Karpas-422 (cell line): Measurements from ENCODE around the gene RAB6B. TPM values are rescaled to one million over a fixed set of nuclear protein-coding genes. Genes with fewer than 3 reads are reported as not detected.

Experiments used
- DNase-seq: peaks from one replicate; pipeline ENCODE4 v3.0.0-alpha.2; 2015
- H2AFZ ChIP-seq: fragments of 200-600 bp; sonication (generic); 2 replicates; pipeline ENCODE4 v1.6.1; 2014; ENCODE audit warnings: antibody characterized with exemption, low read length, mixed read lengths
- H3K27ac ChIP-seq: fragments of 200-600 bp; sonication (generic); 2 replicates; pipeline ENCODE4 v1.5.1; 2014; ENCODE audit warnings: mild to moderate bottlenecking, low read length, moderate library complexity
- H3K27me3 ChIP-seq: fragments of 200-600 bp; sonication (generic); 2 replicates; pipeline ENCODE4 v1.6.1; 2014; ENCODE audit warnings: low read length, mixed read lengths
- H3K36me3 ChIP-seq: fragments of 200-600 bp; sonication (generic); 2 replicates; pipeline ENCODE4 v1.6.1; 2014; ENCODE audit warnings: low read length, mixed read lengths; ENCODE audit not compliant: insufficient read depth
- H3K4me1 ChIP-seq: fragments of 200-600 bp; sonication (generic); 2 replicates; pipeline ENCODE4 v1.6.1; 2014; ENCODE audit warnings: mild to moderate bottlenecking, low read length, mixed read lengths
- H3K4me2 ChIP-seq: fragments of 200-600 bp; sonication (generic); 2 replicates; pipeline ENCODE4 v1.6.1; 2014; ENCODE audit warnings: low read length, low read depth, mild to moderate bottlenecking; ENCODE audit not compliant: poor library complexity, severe bottlenecking
- H3K4me3 ChIP-seq: fragments of 200-600 bp; sonication (generic); 2 replicates; pipeline ENCODE4 v1.5.1; 2014; ENCODE audit warnings: mild to moderate bottlenecking, antibody characterized with exemption, low read length, mixed read lengths
- H3K79me2 ChIP-seq: fragments of 200-600 bp; sonication (generic); 2 replicates; pipeline ENCODE4 v1.6.1; 2014; ENCODE audit warnings: mild to moderate bottlenecking, low read length, mixed read lengths
- H3K9ac ChIP-seq: fragments of 200-600 bp; sonication (generic); 2 replicates; pipeline ENCODE4 v1.6.0; 2014; ENCODE audit warnings: low read length
- H3K9me2 ChIP-seq: fragments of 200-600 bp; sonication (generic), shearing (Covaris generic); replicated peaks from 2 replicates; pipeline ENCODE4 v1.6.0; 2014; ENCODE audit warnings: mild to moderate bottlenecking, low read length, moderate library complexity; ENCODE audit not compliant: insufficient read depth
- H3K9me3 ChIP-seq: fragments of 300-700, 200-600 bp; sonication (generic); 2 replicates; pipeline ENCODE4 v1.6.1; 2014; ENCODE audit warnings: low read length, mixed read lengths
- H4K20me1 ChIP-seq: fragments of 200-600 bp; sonication (generic); 2 replicates; pipeline ENCODE4 v1.6.1; 2014; ENCODE audit warnings: mild to moderate bottlenecking, antibody characterized with exemption, low read length, low read depth; ENCODE audit not compliant: insufficient read depth
- total RNA-seq: library from RNA; depleted of rRNA; stranded (reverse); fragments of >200 nt; shearing (Covaris generic); gene quantifications from 2 replicates; pipeline ENCODE4 v1.2.3, GENCODE V29; 2014; ENCODE audit warnings: low replicate concordance

The RAB6B gene
- total RNA-seq, 1 experiment from 2014 or later, result not detected

- no peaks in the 10 kb centered on the region for H3K79me2 ChIP-seq
- no peak overlapping the region for H2AFZ ChIP-seq
- no peaks in the 10 kb centered on the region for H3K27me3 ChIP-seq
- no peak overlapping the region for H3K27ac ChIP-seq
- no peak overlapping the region for H3K4me3 ChIP-seq
- H3K9me2 ChIP-seq, result no peaks in the 10 kb centered on the region
- DNase-seq, result no peak
- H3K9ac ChIP-seq, result no peak overlapping the region
- no peaks in the 10 kb centered on the region for H3K9me3 ChIP-seq
- no peaks in the 10 kb centered on the region for H3K36me3 ChIP-seq
- H3K4me2 ChIP-seq, result no peak overlapping the region
- H4K20me1 ChIP-seq, result no peaks in the 10 kb centered on the region
- no peaks in the 10 kb centered on the region for H3K4me1 ChIP-seq
These were observed 8.4 kb downstream of the RAB6B start for GRCh38 chr3:133887074-133887802.

- H3K27ac ChIP-seq, result no peak overlapping the region
- H3K9me2 ChIP-seq, result no peaks in the 10 kb centered on the region
- H3K4me1 ChIP-seq, result no peaks in the 10 kb centered on the region
- H3K36me3 ChIP-seq, result no peaks in the 10 kb centered on the region
- no peak overlapping the region for H3K4me2 ChIP-seq
- no peak overlapping the region for H3K9ac ChIP-seq
- no peaks in the 10 kb centered on the region for H3K9me3 ChIP-seq
- DNase-seq, result no peak
- no peak overlapping the region for H2AFZ ChIP-seq
- H4K20me1 ChIP-seq, result no peaks in the 10 kb centered on the region
- H3K27me3 ChIP-seq, result no peaks in the 10 kb centered on the region
- no peaks in the 10 kb centered on the region for H3K79me2 ChIP-seq
- no peak overlapping the region for H3K4me3 ChIP-seq
These were observed 9.5 kb downstream of the RAB6B start for GRCh38 chr3:133886031-133886722.

- no peak for DNase-seq
- no peak overlapping the region for H3K4me2 ChIP-seq
- H3K9ac ChIP-seq, result no peak overlapping the region
- no peaks in the 10 kb centered on the region for H3K4me1 ChIP-seq
- no peak overlapping the region for H3K27ac ChIP-seq
- H3K79me2 ChIP-seq, result no peaks in the 10 kb centered on the region
- H3K27me3 ChIP-seq, result no peaks in the 10 kb centered on the region
- H4K20me1 ChIP-seq, result no peaks in the 10 kb centered on the region
- H3K4me3 ChIP-seq, result no peak overlapping the region
- H3K9me3 ChIP-seq, result no peaks in the 10 kb centered on the region
- H3K9me2 ChIP-seq, result no peaks in the 10 kb centered on the region
- H2AFZ ChIP-seq, result no peak overlapping the region
- no peaks in the 10 kb centered on the region for H3K36me3 ChIP-seq
These were observed 10.6 kb downstream of the RAB6B start for GRCh38 chr3:133884887-133885711.

- H2AFZ ChIP-seq, result no peak overlapping the region
- H3K79me2 ChIP-seq, result no peaks in the 10 kb centered on the region
- no peaks in the 10 kb centered on the region for H3K27me3 ChIP-seq
- no peaks in the 10 kb centered on the region for H4K20me1 ChIP-seq
- H3K36me3 ChIP-seq, result no peaks in the 10 kb centered on the region
- no peak overlapping the region for H3K4me2 ChIP-seq
- no peak overlapping the region for H3K4me3 ChIP-seq
- no peaks in the 10 kb centered on the region for H3K9me2 ChIP-seq
- no peak overlapping the region for H3K27ac ChIP-seq
- no peaks in the 10 kb centered on the region for H3K4me1 ChIP-seq
- no peak for DNase-seq
- H3K9me3 ChIP-seq, result no peaks in the 10 kb centered on the region
- H3K9ac ChIP-seq, result no peak overlapping the region
These were observed 11.4 kb downstream of the RAB6B start for GRCh38 chr3:133884054-133884886.

- no peak for DNase-seq
- H3K4me3 ChIP-seq, result no peak overlapping the region
- H3K9me3 ChIP-seq, result no peaks in the 10 kb centered on the region
- no peak overlapping the region for H2AFZ ChIP-seq
- H3K9me2 ChIP-seq, result no peaks in the 10 kb centered on the region
- H4K20me1 ChIP-seq, result no peaks in the 10 kb centered on the region
- H3K27me3 ChIP-seq, result no peaks in the 10 kb centered on the region
- H3K79me2 ChIP-seq, result no peaks in the 10 kb centered on the region
- no peaks in the 10 kb centered on the region for H3K36me3 ChIP-seq
- no peak overlapping the region for H3K27ac ChIP-seq
- no peak overlapping the region for H3K9ac ChIP-seq
- no peak overlapping the region for H3K4me2 ChIP-seq
- no peaks in the 10 kb centered on the region for H3K4me1 ChIP-seq
These were observed 12.0 kb downstream of the RAB6B start for GRCh38 chr3:133883641-133884040.

- H3K9me2 ChIP-seq, result no peaks in the 10 kb centered on the region
- H3K27me3 ChIP-seq, result no peaks in the 10 kb centered on the region
- H3K4me3 ChIP-seq, result no peak overlapping the region
- H3K9me3 ChIP-seq, result no peaks in the 10 kb centered on the region
- H3K79me2 ChIP-seq, result no peaks in the 10 kb centered on the region
- no peaks in the 10 kb centered on the region for H3K4me1 ChIP-seq
- no peak overlapping the region for H3K27ac ChIP-seq
- H3K36me3 ChIP-seq, result no peaks in the 10 kb centered on the region
- no peak overlapping the region for H2AFZ ChIP-seq
- no peaks in the 10 kb centered on the region for H4K20me1 ChIP-seq
- DNase-seq, result no peak
- H3K4me2 ChIP-seq, result no peak overlapping the region
- no peak overlapping the region for H3K9ac ChIP-seq
These were observed 12.6 kb downstream of the RAB6B start for GRCh38 chr3:133882986-133883586.

GRCh38 chr3:133881939-133882825 is 13.5 kb downstream of the RAB6B start:
- H3K4me2 ChIP-seq, result no peak overlapping the region
- no peaks in the 10 kb centered on the region for H4K20me1 ChIP-seq
- no peaks in the 10 kb centered on the region for H3K9me2 ChIP-seq
- H3K27ac ChIP-seq, result no peak overlapping the region
- H3K27me3 ChIP-seq, result no peaks in the 10 kb centered on the region
- H3K4me1 ChIP-seq, result no peaks in the 10 kb centered on the region
- H3K36me3 ChIP-seq, result no peaks in the 10 kb centered on the region
- H3K9ac ChIP-seq, result no peak overlapping the region
- H3K4me3 ChIP-seq, result no peak overlapping the region
- DNase-seq, result no peak
- H3K79me2 ChIP-seq, result no peaks in the 10 kb centered on the region
- no peaks in the 10 kb centered on the region for H3K9me3 ChIP-seq
- no peak overlapping the region for H2AFZ ChIP-seq
